MM.1S (cell line): ENCODE results near the gene SSC5D.

Experiments used
- DNase-seq: peaks from one replicate; pipeline ENCODE4 v3.0.0-alpha.2; 2015
- H2AFZ ChIP-seq: fragments of 300-600 bp; sonication (generic); 2 replicates; pipeline ENCODE4 v1.6.0; 2016; ENCODE audit warnings: antibody characterized with exemption, low read length
- H3F3A ChIP-seq: fragments of 300-600 bp; sonication (generic); 2 replicates; pipeline ENCODE4 v1.6.1; 2016; ENCODE audit warnings: mild to moderate bottlenecking, antibody characterized with exemption, low read length, moderate library complexity, mixed read lengths; ENCODE audit not compliant: insufficient read depth
- H3K27ac ChIP-seq: fragments of 300-600 bp; sonication (generic); 2 replicates; pipeline ENCODE4 v1.5.1; 2016; ENCODE audit warnings: mild to moderate bottlenecking, low read length
- H3K27me3 ChIP-seq: fragments of 300-600 bp; sonication (generic); replicated peaks from 2 replicates; pipeline ENCODE4 v1.6.0; 2016; ENCODE audit warnings: low read length; ENCODE audit not compliant: insufficient read depth
- H3K36me3 ChIP-seq: fragments of 300-600 bp; sonication (generic); replicated peaks from 2 replicates; pipeline ENCODE4 v1.6.1; 2016; ENCODE audit warnings: mild to moderate bottlenecking, low read length, mixed read lengths; ENCODE audit not compliant: insufficient read depth
- H3K4me1 ChIP-seq: fragments of 300-600 bp; sonication (generic); 2 replicates; pipeline ENCODE4 v1.6.1; 2016; ENCODE audit warnings: low read length, mixed read lengths
- H3K4me2 ChIP-seq: fragments of 300-600 bp; sonication (generic); 2 replicates; pipeline ENCODE4 v1.6.0; 2016; ENCODE audit warnings: low read depth, low read length
- H3K4me3 ChIP-seq: fragments of 300-600 bp; sonication (generic); 2 replicates; pipeline ENCODE4 v1.5.1; 2016; ENCODE audit warnings: low read length, mixed read lengths
- H3K79me2 ChIP-seq: fragments of 300-600 bp; sonication (generic); 2 replicates; pipeline ENCODE4 v1.6.1; 2016; ENCODE audit warnings: mixed run types, low read length, mixed read lengths
- H3K9ac ChIP-seq: fragments of 300-600 bp; sonication (generic); 2 replicates; pipeline ENCODE4 v1.6.1; 2016; ENCODE audit warnings: low read length, mixed read lengths
- H3K9me2 ChIP-seq: fragments of 300-600 bp; sonication (generic); replicated peaks from 2 replicates; pipeline ENCODE4 v1.6.1; 2016; ENCODE audit warnings: mild to moderate bottlenecking, low read length, mixed read lengths; ENCODE audit not compliant: insufficient read depth
- H3K9me3 ChIP-seq: fragments of 300-600 bp; sonication (generic); replicated peaks from 2 replicates; pipeline ENCODE4 v1.6.1; 2016; ENCODE audit warnings: mild to moderate bottlenecking, low read length, mixed read lengths; ENCODE audit not compliant: insufficient read depth
- H4K20me1 ChIP-seq: fragments of 300-600 bp; sonication (generic); 2 replicates; pipeline ENCODE4 v1.6.1; 2016; ENCODE audit warnings: mild to moderate bottlenecking, low read length, moderate library complexity, mixed read lengths; ENCODE audit not compliant: insufficient read depth
- EZH2 ChIP-seq: fragments of 300-600 bp; sonication (generic); optimal IDR thresholded peaks from 2 replicates; pipeline ENCODE3; 2017; ENCODE audit warnings: low read depth, mild to moderate bottlenecking, antibody characterized with exemption, low read length, mixed read lengths
- EZH2phosphoT487 ChIP-seq: fragments of 300-600 bp; sonication (generic); IDR thresholded peaks from 2 replicates; pipeline ENCODE4 v1.6.1; 2018; ENCODE audit warnings: antibody characterized with exemption, low read length
- TF ChIP-seq, protein P1 (sequence below): fragments of 300-600 bp; sonication (generic); IDR thresholded peaks from 2 replicates; pipeline ENCODE4 v1.5.1; 2016; ENCODE audit warnings: antibody characterized with exemption, low read length, mixed read lengths

Gene SSC5D

DNA sequence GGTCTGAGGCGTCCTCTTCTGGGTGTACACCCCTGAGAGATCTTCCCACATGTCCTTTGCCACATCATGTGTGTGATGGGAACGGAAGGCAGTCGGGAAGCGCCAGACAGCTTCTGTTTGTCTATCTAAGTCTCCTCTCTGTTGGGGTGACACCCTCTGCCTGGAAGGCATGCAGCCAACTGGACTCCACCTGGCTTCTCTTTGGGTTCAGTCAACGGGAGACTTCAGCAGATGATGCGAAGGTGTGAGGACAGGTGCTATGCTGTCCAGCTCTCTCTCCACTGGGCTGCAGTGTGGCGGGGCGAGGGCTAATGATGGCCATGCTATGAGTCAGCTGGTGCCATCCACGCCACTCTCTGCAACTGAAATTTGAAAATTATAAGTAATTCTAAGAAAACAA, 71.4 kb downstream of the SSC5D start:
- Histone ChIP-seq H3K4me1 (no peaks in the 10 kb centered on the region), H3K27me3 (peaks cover 88% of the 10 kb centered on the region), H3K4me2 (no peak overlapping the region), H3K27ac (no peak overlapping the region), H2AFZ (no peak overlapping the region), H3K9ac (no peak overlapping the region), H3K36me3 (no peaks in the 10 kb centered on the region), H3F3A (no peaks in the 10 kb centered on the region), H3K9me3 (no peaks in the 10 kb centered on the region), H3K4me3 (no peak overlapping the region), H3K79me2 (no peaks in the 10 kb centered on the region), H4K20me1 (no peaks in the 10 kb centered on the region), H3K9me2 (no peaks in the 10 kb centered on the region)
- DNase-seq = no peak
- no peak for TF ChIP-seq EZH2
- TF ChIP-seq, protein P1, sequence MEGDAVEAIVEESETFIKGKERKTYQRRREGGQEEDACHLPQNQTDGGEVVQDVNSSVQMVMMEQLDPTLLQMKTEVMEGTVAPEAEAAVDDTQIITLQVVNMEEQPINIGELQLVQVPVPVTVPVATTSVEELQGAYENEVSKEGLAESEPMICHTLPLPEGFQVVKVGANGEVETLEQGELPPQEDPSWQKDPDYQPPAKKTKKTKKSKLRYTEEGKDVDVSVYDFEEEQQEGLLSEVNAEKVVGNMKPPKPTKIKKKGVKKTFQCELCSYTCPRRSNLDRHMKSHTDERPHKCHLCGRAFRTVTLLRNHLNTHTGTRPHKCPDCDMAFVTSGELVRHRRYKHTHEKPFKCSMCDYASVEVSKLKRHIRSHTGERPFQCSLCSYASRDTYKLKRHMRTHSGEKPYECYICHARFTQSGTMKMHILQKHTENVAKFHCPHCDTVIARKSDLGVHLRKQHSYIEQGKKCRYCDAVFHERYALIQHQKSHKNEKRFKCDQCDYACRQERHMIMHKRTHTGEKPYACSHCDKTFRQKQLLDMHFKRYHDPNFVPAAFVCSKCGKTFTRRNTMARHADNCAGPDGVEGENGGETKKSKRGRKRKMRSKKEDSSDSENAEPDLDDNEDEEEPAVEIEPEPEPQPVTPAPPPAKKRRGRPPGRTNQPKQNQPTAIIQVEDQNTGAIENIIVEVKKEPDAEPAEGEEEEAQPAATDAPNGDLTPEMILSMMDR = no peak
- TF ChIP-seq EZH2phosphoT487 = no peak

DNA sequence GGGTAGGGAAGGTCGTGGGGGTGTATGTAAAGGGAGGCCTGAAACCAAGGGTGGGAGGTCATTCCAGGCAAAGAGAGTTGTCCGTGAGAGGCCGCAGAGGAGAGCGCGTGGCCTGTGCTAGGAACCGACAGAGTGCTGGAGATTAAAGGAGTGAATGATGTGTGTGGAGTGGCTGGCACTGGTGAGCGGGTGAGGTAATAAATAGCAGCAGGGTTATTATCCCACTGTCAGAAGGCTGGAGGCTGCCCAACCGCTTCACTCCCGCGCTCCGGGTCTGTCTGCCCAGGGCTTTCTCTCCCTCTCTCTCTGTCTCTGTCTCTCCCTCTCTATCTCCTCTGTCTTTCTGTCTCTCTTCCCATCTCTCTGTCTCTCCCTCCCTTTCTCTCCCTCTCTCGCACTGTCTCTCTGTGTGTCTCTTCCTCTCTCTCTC, 75.0 kb downstream of the SSC5D start:
- TF ChIP-seq EZH2phosphoT487 = no peak
- no peaks in the 10 kb centered on the region for H3K9me3 ChIP-seq
- no peak for DNase-seq
- no peaks in the 10 kb centered on the region for H3K9me2 ChIP-seq
- no peak overlapping the region for H3K27ac ChIP-seq
- no peaks in the 10 kb centered on the region for H3F3A ChIP-seq
- no peak overlapping the region for H3K4me2 ChIP-seq
- peaks cover 89% of the 10 kb centered on the region for H3K27me3 ChIP-seq
- no peak overlapping the region for H3K9ac ChIP-seq
- no peak overlapping the region for H3K4me3 ChIP-seq
- no peak overlapping the region for H2AFZ ChIP-seq
- H3K4me1 ChIP-seq = no peaks in the 10 kb centered on the region
- H3K36me3 ChIP-seq = no peaks in the 10 kb centered on the region
- H4K20me1 ChIP-seq = no peaks in the 10 kb centered on the region
- no peaks in the 10 kb centered on the region for H3K79me2 ChIP-seq

DNA sequence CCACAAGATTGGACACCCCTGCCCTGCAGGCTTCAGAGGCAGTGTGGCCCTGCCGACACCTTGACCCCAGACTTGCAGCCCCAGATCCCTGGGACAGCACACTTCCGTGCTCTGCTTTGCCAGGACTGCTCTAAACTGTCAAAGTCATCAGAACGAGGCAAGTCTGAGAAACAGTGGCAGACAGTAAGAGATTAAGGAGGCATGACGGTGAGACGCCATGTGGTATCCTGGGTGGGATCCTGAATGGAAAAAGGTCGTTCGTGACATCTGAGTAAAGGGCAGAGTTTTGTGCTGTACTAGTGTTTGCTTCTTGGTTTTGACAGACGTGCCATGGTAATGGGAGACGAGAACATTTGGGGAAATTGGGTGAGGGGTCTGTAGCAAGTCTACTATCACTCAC, 78.6 kb downstream of the SSC5D start:
- no peak overlapping the region for H3K4me2 ChIP-seq
- H3K9me3 ChIP-seq = no peaks in the 10 kb centered on the region
- TF ChIP-seq EZH2phosphoT487 (no peak), EZH2 (no peak)
- TF ChIP-seq, protein P1 = no peak
- no peaks in the 10 kb centered on the region for H3K9me2 ChIP-seq
- DNase-seq = no peak
- H3K79me2 ChIP-seq = no peaks in the 10 kb centered on the region
- H3K4me3 ChIP-seq = no peak overlapping the region
- no peak overlapping the region for H3K27ac ChIP-seq
- H3K36me3 ChIP-seq = no peaks in the 10 kb centered on the region
- no peak overlapping the region for H2AFZ ChIP-seq
- peaks cover 78% of the 10 kb centered on the region for H3K27me3 ChIP-seq
- H3K4me1 ChIP-seq = no peaks in the 10 kb centered on the region
- no peak overlapping the region for H3K9ac ChIP-seq
- no peaks in the 10 kb centered on the region for H3F3A ChIP-seq
- no peaks in the 10 kb centered on the region for H4K20me1 ChIP-seq

DNA sequence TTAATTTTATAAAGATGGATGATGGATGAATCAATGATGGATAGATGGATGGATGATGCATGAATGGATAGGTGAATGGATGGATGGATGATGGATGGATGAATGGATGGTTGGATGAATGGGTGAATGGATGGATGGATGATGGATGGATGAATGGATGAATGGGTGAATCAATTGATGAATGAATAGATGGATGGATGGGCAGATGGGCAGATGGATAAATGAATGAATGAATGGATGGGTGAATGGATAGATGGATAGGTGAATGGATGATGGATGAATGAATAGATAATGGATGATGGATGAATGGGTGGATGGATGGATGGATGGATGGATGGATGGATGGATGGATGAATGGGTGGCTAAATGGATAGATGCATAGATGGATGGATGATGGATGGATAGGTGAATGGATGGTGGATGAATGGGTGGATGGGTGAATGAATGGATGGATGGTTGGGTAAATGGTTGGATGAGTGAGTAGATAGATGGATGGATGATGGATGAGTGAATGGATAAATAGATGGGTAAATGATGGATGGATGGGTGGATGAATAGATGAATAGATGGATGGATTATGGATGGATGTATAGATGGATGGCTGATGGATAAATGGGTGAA, 79.6 kb downstream of the SSC5D start:
- no peaks in the 10 kb centered on the region for H4K20me1 ChIP-seq
- no peak overlapping the region for H2AFZ ChIP-seq
- no peak overlapping the region for H3K4me2 ChIP-seq
- H3K27ac ChIP-seq = no peak overlapping the region
- H3K4me1 ChIP-seq = no peaks in the 10 kb centered on the region
- DNase-seq = no peak
- no peaks in the 10 kb centered on the region for H3K79me2 ChIP-seq
- TF ChIP-seq EZH2phosphoT487 = no peak
- TF ChIP-seq, protein P1 = no peak
- no peak for TF ChIP-seq EZH2
- no peaks in the 10 kb centered on the region for H3K36me3 ChIP-seq
- no peak overlapping the region for H3K9ac ChIP-seq
- no peaks in the 10 kb centered on the region for H3K9me2 ChIP-seq
- no peaks in the 10 kb centered on the region for H3K9me3 ChIP-seq
- H3F3A ChIP-seq = no peaks in the 10 kb centered on the region
- H3K4me3 ChIP-seq = no peak overlapping the region
- H3K27me3 ChIP-seq = peaks cover 75% of the 10 kb centered on the region
